ENCODE data around the gene KCNQ2.

KCNQ2 gene

GRCh38 chr20:63507083-63507743 is 34.8 kb upstream of the KCNQ2 start:
- H3K27me3 ChIP-seq (ENCODE audit: insufficient read depth, insufficient read length) = no peaks in the 10 kb centered on the region
- no peak overlapping the region for H3K4me3 ChIP-seq (ENCODE audit: insufficient read length, low read depth)
- no peak for DNase-seq (ENCODE audit: low read depth, low spot score)
- H3K36me3 ChIP-seq (ENCODE audit: insufficient read depth, insufficient read length, low read length) = no peaks in the 10 kb centered on the region
- H3K9ac ChIP-seq (ENCODE audit: insufficient read length, low read depth) = no peak overlapping the region
- no peak for TF ChIP-seq SUZ12 (IDR thresholded peaks at IDR 0.05; ENCODE audit: extremely low read depth, insufficient read depth, insufficient read length)
- no peak for TF ChIP-seq YY1 (IDR thresholded peaks at IDR 0.05; ENCODE audit: insufficient read depth, insufficient read length)
- H3K9me3 ChIP-seq (ENCODE audit: insufficient read depth, low read length) = peaks cover 10% of the 10 kb centered on the region; the same call in 1 of the 2 replicates
- H3K4me1 ChIP-seq (ENCODE audit: insufficient read depth, insufficient read length) = peaks cover 10% of the 10 kb centered on the region

GRCh38 chr20:63505723-63506122 is 33.3 kb upstream of the KCNQ2 start:
- Histone ChIP-seq H3K4me1 (ENCODE audit: insufficient read depth, insufficient read length) (peaks cover 13% of the 10 kb centered on the region), H3K9ac (ENCODE audit: insufficient read length, low read depth) (no peak overlapping the region), H3K4me3 (ENCODE audit: insufficient read length, low read depth) (no peak overlapping the region), H3K27me3 (ENCODE audit: insufficient read depth, insufficient read length) (peaks cover 2% of the 10 kb centered on the region), H3K9me3 (ENCODE audit: insufficient read depth, low read length) (peaks cover 10% of the 10 kb centered on the region; the same call in 1 of the 2 replicates), H3K36me3 (ENCODE audit: insufficient read depth, insufficient read length, low read length) (no peaks in the 10 kb centered on the region)
- no peak for DNase-seq (ENCODE audit: low read depth, low spot score)
- TF ChIP-seq YY1 (IDR thresholded peaks at IDR 0.05; ENCODE audit: insufficient read depth, insufficient read length) (no peak), ZNF274 (IDR thresholded peaks at IDR 0.05; ENCODE audit: low read depth, low read length) (no peak), SUZ12 (IDR thresholded peaks at IDR 0.05; ENCODE audit: extremely low read depth, insufficient read depth, insufficient read length) (no peak)

GRCh38 chr20:63505281-63505680 is 32.8 kb upstream of the KCNQ2 start:
- H3K27me3 ChIP-seq (ENCODE audit: insufficient read depth, insufficient read length) = peaks cover 3% of the 10 kb centered on the region
- TF ChIP-seq ZNF274 (IDR thresholded peaks at IDR 0.05; ENCODE audit: low read depth, low read length) (no peak), YY1 (IDR thresholded peaks at IDR 0.05; ENCODE audit: insufficient read depth, insufficient read length) (no peak), SUZ12 (IDR thresholded peaks at IDR 0.05; ENCODE audit: extremely low read depth, insufficient read depth, insufficient read length) (no peak)
- no peak for DNase-seq (ENCODE audit: low read depth, low spot score)
- H3K4me3 ChIP-seq (ENCODE audit: insufficient read length, low read depth) = no peak overlapping the region
- H3K9me3 ChIP-seq (ENCODE audit: insufficient read depth, low read length) = peaks cover 10% of the 10 kb centered on the region; the same call in 1 of the 2 replicates
- H3K9ac ChIP-seq (ENCODE audit: insufficient read length, low read depth) = no peak overlapping the region
- peaks cover 13% of the 10 kb centered on the region for H3K4me1 ChIP-seq (ENCODE audit: insufficient read depth, insufficient read length)
- H3K36me3 ChIP-seq (ENCODE audit: insufficient read depth, insufficient read length, low read length) = no peaks in the 10 kb centered on the region

GRCh38 chr20:63504642-63505041 is 32.2 kb upstream of the KCNQ2 start:
- H3K4me3 ChIP-seq (ENCODE audit: insufficient read length, low read depth) = no peak overlapping the region
- no peak overlapping the region for H3K9ac ChIP-seq (ENCODE audit: insufficient read length, low read depth)
- TF ChIP-seq SUZ12 (IDR thresholded peaks at IDR 0.05; ENCODE audit: extremely low read depth, insufficient read depth, insufficient read length) = no peak
- no peak for TF ChIP-seq ZNF274 (IDR thresholded peaks at IDR 0.05; ENCODE audit: low read depth, low read length)
- no peak for TF ChIP-seq YY1 (IDR thresholded peaks at IDR 0.05; ENCODE audit: insufficient read depth, insufficient read length)
- no peak for DNase-seq (ENCODE audit: low read depth, low spot score)
- peaks cover 13% of the 10 kb centered on the region for H3K4me1 ChIP-seq (ENCODE audit: insufficient read depth, insufficient read length)
- H3K27me3 ChIP-seq (ENCODE audit: insufficient read depth, insufficient read length) = peaks cover 9% of the 10 kb centered on the region
- H3K9me3 ChIP-seq (ENCODE audit: insufficient read depth, low read length) = peaks cover 10% of the 10 kb centered on the region; the same call in 1 of the 2 replicates
- no peaks in the 10 kb centered on the region for H3K36me3 ChIP-seq (ENCODE audit: insufficient read depth, insufficient read length, low read length)

GRCh38 chr20:63503524-63503923 is 31.1 kb upstream of the KCNQ2 start:
- DNase-seq (ENCODE audit: low read depth, low spot score) = no peak
- H3K9me3 ChIP-seq (ENCODE audit: insufficient read depth, low read length) = peaks cover 10% of the 10 kb centered on the region; the same call in 1 of the 2 replicates
- no peak overlapping the region for H3K4me3 ChIP-seq (ENCODE audit: insufficient read length, low read depth)
- TF ChIP-seq ZNF274 (IDR thresholded peaks at IDR 0.05; ENCODE audit: low read depth, low read length) (no peak), SUZ12 (IDR thresholded peaks at IDR 0.05; ENCODE audit: extremely low read depth, insufficient read depth, insufficient read length) (no peak), YY1 (IDR thresholded peaks at IDR 0.05; ENCODE audit: insufficient read depth, insufficient read length) (no peak)
- H3K4me1 ChIP-seq (ENCODE audit: insufficient read depth, insufficient read length) = peaks cover 18% of the 10 kb centered on the region
- peaks cover 14% of the 10 kb centered on the region for H3K27me3 ChIP-seq (ENCODE audit: insufficient read depth, insufficient read length)
- H3K9ac ChIP-seq (ENCODE audit: insufficient read length, low read depth) = no peak overlapping the region
- no peaks in the 10 kb centered on the region for H3K36me3 ChIP-seq (ENCODE audit: insufficient read depth, insufficient read length, low read length)

- H3K4me3 ChIP-seq (ENCODE audit: insufficient read length, low read depth) = no peak overlapping the region
- no peak for TF ChIP-seq YY1 (IDR thresholded peaks at IDR 0.05; ENCODE audit: insufficient read depth, insufficient read length)
- no peak for TF ChIP-seq ZNF274 (IDR thresholded peaks at IDR 0.05; ENCODE audit: low read depth, low read length)
- no peak for TF ChIP-seq SUZ12 (IDR thresholded peaks at IDR 0.05; ENCODE audit: extremely low read depth, insufficient read depth, insufficient read length)
- H3K9ac ChIP-seq (ENCODE audit: insufficient read length, low read depth) = peak overlapping the region; percentile 28
- no peaks in the 10 kb centered on the region for H3K36me3 ChIP-seq (ENCODE audit: insufficient read depth, insufficient read length, low read length)
- no peak for DNase-seq (ENCODE audit: low read depth, low spot score)
- peaks cover 19% of the 10 kb centered on the region for H3K4me1 ChIP-seq (ENCODE audit: insufficient read depth, insufficient read length)
- H3K27me3 ChIP-seq (ENCODE audit: insufficient read depth, insufficient read length) = peaks cover 17% of the 10 kb centered on the region
- H3K9me3 ChIP-seq (ENCODE audit: insufficient read depth, low read length) = peaks cover 10% of the 10 kb centered on the region; the same call in 1 of the 2 replicates
Measured at GRCh38 chr20:63502671-63503172, 30.3 kb upstream of the KCNQ2 start.

GRCh38 chr20:63501818-63502670 is 29.6 kb upstream of the KCNQ2 start:
- peaks cover 17% of the 10 kb centered on the region for H3K27me3 ChIP-seq (ENCODE audit: insufficient read depth, insufficient read length)
- peak overlapping the region; percentile 27 for H3K9ac ChIP-seq (ENCODE audit: insufficient read length, low read depth)
- no peak overlapping the region for H3K4me3 ChIP-seq (ENCODE audit: insufficient read length, low read depth)

More at GRCh38 chr20:63501818-63502670, 29.6 kb upstream of the KCNQ2 start:
- peaks cover 4% of the 10 kb centered on the region for H3K36me3 ChIP-seq (ENCODE audit: insufficient read depth, insufficient read length, low read length)
- H3K4me1 ChIP-seq (ENCODE audit: insufficient read depth, insufficient read length) = peaks cover 26% of the 10 kb centered on the region
- peaks cover 10% of the 10 kb centered on the region; the same call in 1 of the 2 replicates for H3K9me3 ChIP-seq (ENCODE audit: insufficient read depth, low read length)
- DNase-seq (ENCODE audit: low read depth, low spot score) = no peak
- TF ChIP-seq SUZ12 (IDR thresholded peaks at IDR 0.05; ENCODE audit: extremely low read depth, insufficient read depth, insufficient read length) (no peak), YY1 (IDR thresholded peaks at IDR 0.05; ENCODE audit: insufficient read depth, insufficient read length) (no peak), ZNF274 (IDR thresholded peaks at IDR 0.05; ENCODE audit: low read depth, low read length) (no peak)

Measured in NT2/D1 (cell line).